PFSK-1 (cell line): ENCODE results near the gene GH1.

Experiments used
- FOXP2 ChIP-seq: optimal IDR thresholded peaks from 2 replicates; pipeline ENCODE3; 2011; ENCODE audit warnings: borderline replicate concordance, control low read depth, inconsistent platforms; ENCODE audit not compliant: insufficient read depth; ENCODE audit errors: extremely low read length, extremely low read depth
- POLR2AphosphoS5 ChIP-seq: IDR thresholded peaks from 2 replicates; pipeline ENCODE4 v1.6.1; 2012; ENCODE audit warnings: low read depth, mild to moderate bottlenecking, control low read depth, low read length, moderate library complexity
- REST ChIP-seq, 2 experiments: IDR thresholded peaks; 2 replicates each; pipeline versions ENCODE4 v1.6.1 to v1.8.0; 2011 to 2012; ENCODE audit warnings: low read depth in 2 of 2, low read length in 2 of 2, control low read depth in 1 of 2, inconsistent platforms in 1 of 2, mild to moderate bottlenecking in 1 of 2, moderate library complexity in 1 of 2; ENCODE audit not compliant: insufficient read depth in 1 of 2
- SIN3A ChIP-seq: IDR thresholded peaks from 2 replicates; pipeline ENCODE4 v1.6.1; 2012; ENCODE audit warnings: mild to moderate bottlenecking, low read length, moderate library complexity, borderline replicate concordance; ENCODE audit not compliant: insufficient read depth
- TAF1 ChIP-seq: IDR thresholded peaks from 2 replicates; pipeline ENCODE4 v1.6.1; 2012; ENCODE audit warnings: low read length, control low read depth, borderline replicate concordance; ENCODE audit not compliant: insufficient read depth

- no peak for TF ChIP-seq SIN3A
- no peak for TF ChIP-seq REST (IDR thresholded peaks at IDR 0.05; ENCODE audit: insufficient read depth in 1 of 2, low read depth in 2 of 2, low read length in 2 of 2)
- TF ChIP-seq POLR2AphosphoS5 = no peak
- TF ChIP-seq TAF1 = no peak
- no peak for TF ChIP-seq FOXP2
These were observed 29.9 kb upstream of the GH1 start for GRCh38 chr17:63948521-63948920.
